Stimulated activated CD8-positive, alpha-beta memory T cell treated with anti-CD3 and anti-CD28 coated beads, Interleukin-7, amount 100 ng/mL, for 1 hour (primary cell): ENCODE measurements around the gene EEFSEC.

Experiments used
- DNase-seq, 2 donors: peaks; one replicate each; pipeline ENCODE4 v3.0.0-alpha.2; 2020; ENCODE audit warnings: low read depth in 2 of 2

EEFSEC gene

GRCh38 chr3:128153156-128154041 lies at the start of gene EEFSEC:
TSS of gene EEFSEC (plus strand) at chr3:128153481. CDS start at chr3:128153508, 27 bp downstream.
- peak; percentile 66 to 68 for DNase-seq

GRCh38 chr3:128107834-128108233 lies 45.4 kb upstream of the EEFSEC start:
- no peak for DNase-seq

GRCh38 chr3:128111147-128111546 lies 42.1 kb upstream of the EEFSEC start:
- no peak for DNase-seq

- no peak for DNase-seq
Observed at GRCh38 chr3:128112357-128112968, 40.8 kb upstream of the EEFSEC start.

GRCh38 chr3:128113817-128114794 lies 39.2 kb upstream of the EEFSEC start:
- DNase-seq, result no peak

- no peak for DNase-seq
Observed at GRCh38 chr3:128122013-128122412, 31.3 kb upstream of the EEFSEC start.

GRCh38 chr3:128123156-128123537 lies 30.1 kb upstream of the EEFSEC start:
- no peak for DNase-seq

- DNase-seq, result peak; percentile 87
Observed at GRCh38 chr3:128123538-128124368, 29.5 kb upstream of the EEFSEC start, which contains the start of gene RUVBL1. TSS of gene RUVBL1 (minus strand) at chr3:128123812. CDS start at chr3:128123724, 88 bp downstream.

GRCh38 chr3:128127236-128127635 lies 26.0 kb upstream of the EEFSEC start:
- no peak for DNase-seq

GRCh38 chr3:128128251-128128650 lies 25.0 kb upstream of the EEFSEC start:
- DNase-seq, result no peak

- no peak for DNase-seq
Observed at GRCh38 chr3:128131897-128132646, 21.2 kb upstream of the EEFSEC start.

GRCh38 chr3:128133273-128133883 lies 19.9 kb upstream of the EEFSEC start:
- DNase-seq, result peak in 1 of 2 donors; percentile 41

GRCh38 chr3:128143496-128143895 lies 9.8 kb upstream of the EEFSEC start:
- no peak for DNase-seq

- no peak for DNase-seq
Observed at GRCh38 chr3:128144512-128145187, 8.6 kb upstream of the EEFSEC start.

- DNase-seq, result no peak
Observed at GRCh38 chr3:128145279-128145678, 8.0 kb upstream of the EEFSEC start.

GRCh38 chr3:128146201-128146600 lies 7.1 kb upstream of the EEFSEC start:
- DNase-seq, result no peak

- DNase-seq, result no peak
Observed at GRCh38 chr3:128149650-128150049, 3.6 kb upstream of the EEFSEC start.

- DNase-seq, result no peak
Observed at GRCh38 chr3:128151758-128152274, 1.5 kb upstream of the EEFSEC start.
